Activated B cell treated with CpG ODN at 0.5 μM for 24 hours (primary cell): Measurements from ENCODE around the gene AHDC1. TPM values are rescaled to one million over a fixed set of nuclear protein-coding genes. Genes with fewer than 3 reads are reported as not detected.

Experiments used
- ATAC-seq: fragments of 200-7000 bp; cut with Tn5 transposase; one replicate; pipeline ENCODE4 v1.10.0; 2021; ENCODE audit warnings: low read depth, mild to moderate bottlenecking, moderate library complexity
- CTCF ChIA-PET: fragments of 350-600 bp; sonication (Branson Sonifier 250); formaldehyde crosslinking; loops from one replicate; lab custom pipeline; 2021; ENCODE audit warnings: antibody characterized with exemption; lab: Charles Lee
- POLR2A ChIA-PET: fragments of 350-600 bp; sonication (Branson Sonifier 250); formaldehyde crosslinking; loops from one replicate; lab custom pipeline; 2021; ENCODE audit warnings: antibody characterized with exemption; lab: Charles Lee
- DNase-seq: peaks from one replicate; pipeline ENCODE4 v3.0.0; 2022
- H3K27ac Mint-ChIP-seq: one replicate; pipeline ENCODE4 v1.8.0; 2020; ENCODE audit warnings: mixed read lengths
- H3K27me3 Mint-ChIP-seq: one replicate; pipeline ENCODE4 v1.8.0; 2021; ENCODE audit warnings: mixed read lengths
- H3K36me3 Mint-ChIP-seq: one replicate; pipeline ENCODE4 v1.8.0; 2021; ENCODE audit warnings: low read depth, mixed read lengths
- H3K4me1 Mint-ChIP-seq: one replicate; pipeline ENCODE4 v1.8.0; 2021; ENCODE audit warnings: mixed read lengths
- H3K4me3 Mint-ChIP-seq: one replicate; pipeline ENCODE4 v1.8.0; 2020; ENCODE audit warnings: mild to moderate bottlenecking, mixed read lengths
- H3K9me3 Mint-ChIP-seq: one replicate; pipeline ENCODE4 v1.8.0; 2020; ENCODE audit warnings: mixed read lengths
- CTCF ChIP-seq: fragments of 200-600 bp; IDR thresholded peaks from one replicate; pipeline ENCODE4 v1.8.0; 2022; ENCODE audit warnings: antibody characterized with exemption, mild to moderate bottlenecking
- intact Hi-C: fragments of 100-400 bp; cut with micrococcal nuclease; formaldehyde crosslinking; loops from one replicate; pipeline ENCODE4 v1.15.1; 2024
- total RNA-seq: library from RNA; stranded (reverse); gene quantifications from 2 replicates; pipeline ENCODE4 v1.2.3, GENCODE V29; 2022

Gene AHDC1
- total RNA-seq, 1 donor from 2014 or later = 22.4 TPM

DNA sequence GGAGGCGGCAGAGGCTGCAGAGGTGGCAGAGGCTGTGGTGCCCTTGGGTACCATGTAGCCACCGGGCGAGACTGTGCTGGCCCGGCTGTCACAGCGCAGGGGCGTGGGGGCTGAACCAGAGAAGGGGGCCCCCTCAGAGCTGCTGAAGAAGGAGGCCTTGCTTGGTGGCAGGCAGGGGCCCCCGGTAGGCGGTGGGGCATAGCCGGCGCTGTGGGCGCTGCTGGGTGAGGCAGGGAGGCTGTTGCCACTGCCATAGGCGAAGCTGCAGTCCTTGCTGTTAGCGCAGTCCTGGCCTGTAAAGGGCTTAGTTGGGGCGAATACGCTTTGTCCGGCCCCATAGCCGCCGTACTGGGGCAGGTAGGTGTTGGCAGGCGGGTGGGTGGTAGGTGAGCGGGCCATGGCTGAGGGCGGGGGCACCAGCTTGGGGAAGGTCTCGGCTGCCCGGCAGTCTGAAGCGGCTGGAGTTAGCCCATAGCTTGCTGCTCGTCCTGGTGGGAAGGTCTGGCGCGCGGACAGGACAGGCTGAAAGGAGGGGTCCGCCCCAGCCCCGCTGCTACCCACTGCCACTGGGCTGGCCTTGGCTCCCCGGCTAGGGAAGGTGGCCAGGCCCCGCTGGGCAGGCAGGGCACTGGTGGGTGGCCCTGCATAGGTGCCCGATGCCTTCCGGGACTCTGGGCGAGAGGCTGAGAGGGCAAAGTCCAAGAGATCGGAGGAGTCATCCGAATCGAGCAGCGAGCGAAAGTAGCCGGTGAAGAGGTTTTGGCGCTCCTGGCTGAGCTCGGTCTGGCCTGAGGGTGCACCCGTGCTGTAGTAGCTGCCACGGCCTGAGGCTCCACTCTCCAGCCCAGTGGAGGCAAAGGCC is 54.9 kb downstream of the AHDC1 start:
- no peaks in the 10 kb centered on the region for H3K27me3 Mint-ChIP-seq
- intact Hi-C loops = no loop called here
- no peak overlapping the region for H3K4me3 Mint-ChIP-seq
- ChIA-PET CTCF (no interaction called here), POLR2A (no interaction called here)
- ATAC-seq (no peak), DNase-seq (no peak)
- H3K27ac Mint-ChIP-seq = no peak overlapping the region
- peaks cover 1% of the 10 kb centered on the region for H3K4me1 Mint-ChIP-seq
- H3K36me3 Mint-ChIP-seq = peaks cover 27% of the 10 kb centered on the region
- TF ChIP-seq CTCF = no peak
- H3K9me3 Mint-ChIP-seq = no peaks in the 10 kb centered on the region

- intact Hi-C loops = no loop called here
Observed at GRCh38 chr1:27548136-27548853, 55.6 kb downstream of the AHDC1 start.

GRCh38 chr1:27547220-27548116 is 56.5 kb downstream of the AHDC1 start:
- ChIA-PET CTCF (no interaction called here), POLR2A (no interaction called here)
- Mint-ChIP-seq H3K27me3 (no peaks in the 10 kb centered on the region), H3K9me3 (no peaks in the 10 kb centered on the region), H3K36me3 (peaks cover 26% of the 10 kb centered on the region), H3K27ac (no peak overlapping the region), H3K4me1 (peaks cover 1% of the 10 kb centered on the region), H3K4me3 (no peak overlapping the region)
- intact Hi-C loops = no loop called here
- no peak for DNase-seq
- TF ChIP-seq CTCF = no peak
- no peak for ATAC-seq

More at GRCh38 chr1:27548136-27548853, 55.6 kb downstream of the AHDC1 start:
- no peaks in the 10 kb centered on the region for H3K9me3 Mint-ChIP-seq
- no peaks in the 10 kb centered on the region for H3K4me1 Mint-ChIP-seq
- ChIA-PET POLR2A (no interaction called here), CTCF (no interaction called here)
- no peak for ATAC-seq
- H3K27me3 Mint-ChIP-seq = no peaks in the 10 kb centered on the region
- H3K4me3 Mint-ChIP-seq = no peak overlapping the region
- no peak for DNase-seq
- TF ChIP-seq CTCF = no peak
- H3K36me3 Mint-ChIP-seq = peaks cover 26% of the 10 kb centered on the region
- no peak overlapping the region for H3K27ac Mint-ChIP-seq

- no peak for ATAC-seq
- ChIA-PET POLR2A (no interaction called here), CTCF (no interaction called here)
- intact Hi-C loops = no loop called here
- Mint-ChIP-seq H3K9me3 (no peaks in the 10 kb centered on the region), H3K36me3 (peaks cover 22% of the 10 kb centered on the region), H3K27ac (no peak overlapping the region), H3K4me3 (no peak overlapping the region), H3K27me3 (no peaks in the 10 kb centered on the region), H3K4me1 (peaks cover 1% of the 10 kb centered on the region)
- no peak for DNase-seq
- TF ChIP-seq CTCF = no peak
Observed at GRCh38 chr1:27545876-27546275, 58.1 kb downstream of the AHDC1 start.
